Stimulated activated CD4-positive, alpha-beta T cell treated with anti-CD3 and anti-CD28 coated beads, Interleukin-4, amount 100 ng/mL, for 4 hours (primary cell): ENCODE measurements around the gene MOV10L1.

ENCODE experiments used
- DNase-seq, 2 experiments: peaks; one replicate each; pipeline ENCODE4 v3.0.0-alpha.2; 2020

The MOV10L1 gene

DNA sequence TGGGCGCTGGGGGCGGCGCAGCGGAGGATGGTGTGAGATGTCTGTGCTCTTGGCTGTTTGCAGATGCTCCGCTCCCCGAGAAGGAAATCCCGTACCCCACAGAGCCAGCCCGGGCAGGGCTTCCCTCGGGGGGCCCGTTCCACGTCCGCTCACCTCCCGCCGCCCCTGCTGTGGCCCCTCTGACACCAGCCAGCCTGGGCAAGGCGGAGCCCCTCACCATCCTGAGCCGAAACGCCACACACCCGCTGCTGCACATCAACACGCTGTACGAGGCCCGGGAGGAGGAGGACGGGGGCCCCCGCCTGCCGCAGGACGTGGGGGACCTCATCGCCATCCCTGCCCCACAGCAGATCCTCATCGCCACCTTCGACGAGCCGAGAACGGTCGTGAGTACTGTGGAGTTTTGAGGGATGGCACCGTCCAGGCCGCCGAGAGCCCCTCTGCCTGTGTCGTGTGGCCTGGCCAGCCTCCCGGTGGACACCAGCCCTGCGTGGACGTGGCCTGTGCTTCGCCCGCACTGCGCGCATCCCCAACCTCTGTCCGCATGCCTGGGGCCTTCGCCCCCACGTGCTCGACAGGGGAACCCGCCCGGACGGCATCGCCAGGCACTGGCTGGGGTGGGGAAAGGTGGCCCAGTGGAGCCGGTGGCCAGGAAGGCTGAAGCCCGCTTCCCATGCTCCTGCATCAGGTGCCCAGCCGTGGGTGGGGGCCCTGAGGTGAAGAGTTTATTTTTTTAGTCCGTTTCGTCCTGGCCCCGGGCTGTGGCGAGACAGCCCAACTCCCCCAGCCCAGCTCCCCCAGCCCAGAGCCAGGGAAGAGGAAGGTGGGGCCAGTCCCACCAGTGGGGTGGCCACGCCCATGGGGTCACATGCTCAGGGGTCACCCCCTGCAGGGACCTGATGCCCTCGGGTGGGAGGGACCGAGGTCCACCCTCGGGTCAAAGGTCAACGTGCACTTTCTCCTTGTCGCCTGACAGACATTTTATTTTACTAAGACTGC, 89.4 kb downstream of the MOV10L1 start:
- DNase-seq, result no peak

DNA sequence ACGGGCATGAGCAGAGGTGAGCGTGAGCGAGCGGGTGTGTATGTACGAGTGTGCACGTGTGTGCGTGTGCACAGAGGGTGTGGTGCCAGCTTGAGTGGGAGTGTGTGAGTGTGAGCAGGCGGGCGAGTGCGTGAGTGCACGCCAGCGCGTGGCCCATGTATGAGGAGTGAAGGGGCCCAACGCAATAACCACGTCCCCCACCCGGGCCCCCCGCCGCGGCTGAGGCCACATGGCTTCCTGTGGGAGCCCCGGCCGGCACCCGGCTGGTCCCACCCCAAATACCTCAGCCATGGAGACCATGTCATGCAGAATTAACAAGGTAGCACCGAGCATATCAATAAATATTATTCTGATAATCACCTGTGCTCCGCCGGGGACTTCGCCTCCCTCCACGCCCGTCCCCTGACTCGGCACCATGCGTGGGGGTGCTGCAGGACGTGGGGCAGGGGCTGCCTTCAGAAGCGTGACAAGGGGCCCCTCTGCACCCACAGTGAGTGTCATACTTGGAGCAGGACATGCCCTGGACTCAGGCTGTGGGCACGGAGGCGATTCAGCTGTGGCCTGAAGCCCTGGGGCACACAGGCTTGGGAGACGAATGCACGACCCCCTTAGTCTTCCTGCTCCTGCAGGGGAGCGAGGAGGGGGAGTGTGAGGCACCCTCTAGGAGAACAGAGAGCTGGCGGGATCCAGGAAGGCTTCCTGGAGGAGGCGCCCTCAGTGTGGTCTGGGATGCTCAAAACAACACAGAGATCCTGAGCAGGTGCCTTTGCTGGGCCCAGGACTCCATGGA, 90.3 kb downstream of the MOV10L1 start:
- no peak for DNase-seq

DNA sequence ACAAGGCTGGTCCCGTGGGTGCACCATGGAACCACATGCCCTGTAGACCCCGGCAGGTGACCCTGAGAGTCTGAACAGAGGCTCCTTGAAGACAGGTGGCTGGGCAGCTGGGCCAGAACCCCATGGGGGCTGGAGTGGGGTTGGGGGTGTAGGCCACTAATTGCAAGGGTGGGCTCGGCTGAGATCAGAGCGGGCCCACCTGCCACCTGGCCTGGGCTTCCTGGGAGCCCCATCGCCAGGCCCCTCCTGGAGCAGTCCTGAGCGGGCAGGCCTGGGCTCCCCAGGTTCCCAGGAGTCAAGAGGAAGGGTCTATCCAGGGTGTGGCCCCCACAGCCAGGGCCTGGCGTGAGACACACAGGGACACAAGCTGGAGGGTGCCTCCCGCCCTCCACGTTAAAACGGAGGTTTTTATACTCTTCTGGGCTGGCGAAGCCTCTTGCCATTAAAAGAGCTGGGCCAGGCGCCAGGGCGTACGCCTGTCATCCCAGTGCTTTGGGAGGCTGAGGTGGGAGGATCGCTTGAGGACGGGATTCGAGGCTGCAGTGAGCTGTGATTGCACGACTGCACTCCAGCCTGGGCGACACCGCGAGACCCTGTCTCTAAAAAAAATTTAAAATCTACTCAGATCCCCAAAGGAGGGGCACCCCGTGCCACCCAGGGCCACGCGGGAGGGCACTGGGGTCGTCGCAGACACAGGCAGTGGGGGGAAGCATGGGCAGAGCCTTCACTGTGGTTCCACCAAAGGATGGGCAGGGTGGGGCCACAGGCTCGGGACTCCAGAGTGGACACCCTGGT, 91.1 kb downstream of the MOV10L1 start:
- DNase-seq, result no peak

DNA sequence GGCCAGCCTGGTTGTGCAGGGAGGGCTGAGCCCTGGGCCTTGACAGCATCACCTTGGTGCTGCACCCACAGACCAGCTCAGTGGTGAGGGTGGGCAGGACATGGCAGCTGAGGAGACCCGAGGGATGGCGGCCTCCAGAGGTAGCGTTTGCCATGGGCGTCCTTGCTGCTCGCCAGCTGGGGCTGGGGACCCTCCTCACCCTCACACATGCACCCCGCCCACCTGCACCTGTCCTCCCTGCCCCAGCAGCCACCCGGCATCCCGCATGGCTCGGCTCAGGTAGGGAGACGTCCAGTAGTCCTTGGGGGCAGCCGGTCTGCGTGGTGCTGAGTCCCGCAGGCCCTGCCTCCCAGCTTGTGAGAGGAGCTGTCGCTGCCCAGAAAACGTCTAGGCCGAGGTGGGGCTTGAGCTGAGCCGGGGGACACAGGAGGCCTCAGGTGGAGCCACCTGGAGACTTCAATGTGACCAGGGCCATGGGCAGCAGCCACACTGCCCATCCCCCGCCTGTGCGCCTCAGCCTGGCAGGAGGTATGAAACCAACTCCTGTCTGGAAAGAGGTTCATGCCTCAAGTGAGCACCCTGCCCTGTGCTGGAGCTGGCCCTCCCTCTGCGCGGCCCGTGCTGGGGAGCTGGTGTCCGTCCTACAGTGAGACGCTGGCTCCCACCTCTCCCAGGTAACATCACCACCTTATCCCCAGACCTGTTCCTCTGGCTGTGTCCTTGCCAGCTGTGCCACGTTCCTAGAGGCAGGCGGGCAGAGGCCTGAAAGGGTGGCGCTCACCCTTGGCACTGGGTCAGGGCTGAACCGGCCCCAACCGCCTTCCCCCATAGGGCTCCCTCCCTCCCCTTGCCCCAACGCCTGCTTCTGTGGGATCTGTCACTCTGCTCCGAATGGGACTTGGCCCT, 92.6 kb downstream of the MOV10L1 start:
- DNase-seq, result no peak

DNA sequence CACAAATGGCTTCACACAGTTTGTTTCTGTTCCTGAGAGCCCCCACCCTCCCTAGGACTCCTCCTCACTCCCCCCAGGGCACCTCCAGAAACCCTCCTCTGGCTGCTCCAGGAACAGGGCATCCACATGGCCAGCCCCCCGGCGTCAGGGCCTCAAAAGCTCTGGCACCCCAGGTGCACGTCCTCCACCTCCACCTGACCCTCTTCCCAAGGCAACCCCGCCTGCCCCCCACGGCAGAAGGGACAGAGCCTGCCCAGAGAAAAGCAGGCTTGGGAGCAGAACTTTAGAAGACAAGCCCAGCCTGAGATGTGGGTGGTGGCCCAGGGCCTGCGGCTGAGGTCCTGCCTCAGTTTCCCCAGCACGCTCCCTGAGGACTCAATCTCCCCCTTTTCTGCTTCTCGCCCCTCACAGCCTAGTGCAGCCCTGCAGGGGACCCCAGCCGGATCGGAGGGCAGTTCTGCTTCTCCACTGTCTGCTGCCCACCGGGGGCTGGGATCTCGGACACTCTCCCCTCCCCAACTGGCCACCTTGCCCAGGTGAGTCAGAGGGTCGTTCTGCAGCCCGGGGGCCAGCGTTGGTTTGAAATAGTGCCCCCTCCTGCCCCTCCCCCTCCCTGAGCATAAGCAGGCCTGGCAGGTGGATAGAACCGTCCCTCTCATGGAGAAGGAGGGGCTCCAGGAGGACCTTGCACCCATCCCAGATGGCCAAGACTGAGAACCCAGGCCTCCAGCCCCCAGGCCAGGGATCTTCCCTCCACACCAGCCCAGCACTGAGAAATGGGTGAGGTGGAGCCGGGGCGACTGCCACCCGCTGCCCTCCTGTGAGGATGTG, 93.5 kb downstream of the MOV10L1 start:
- no peak for DNase-seq

DNA sequence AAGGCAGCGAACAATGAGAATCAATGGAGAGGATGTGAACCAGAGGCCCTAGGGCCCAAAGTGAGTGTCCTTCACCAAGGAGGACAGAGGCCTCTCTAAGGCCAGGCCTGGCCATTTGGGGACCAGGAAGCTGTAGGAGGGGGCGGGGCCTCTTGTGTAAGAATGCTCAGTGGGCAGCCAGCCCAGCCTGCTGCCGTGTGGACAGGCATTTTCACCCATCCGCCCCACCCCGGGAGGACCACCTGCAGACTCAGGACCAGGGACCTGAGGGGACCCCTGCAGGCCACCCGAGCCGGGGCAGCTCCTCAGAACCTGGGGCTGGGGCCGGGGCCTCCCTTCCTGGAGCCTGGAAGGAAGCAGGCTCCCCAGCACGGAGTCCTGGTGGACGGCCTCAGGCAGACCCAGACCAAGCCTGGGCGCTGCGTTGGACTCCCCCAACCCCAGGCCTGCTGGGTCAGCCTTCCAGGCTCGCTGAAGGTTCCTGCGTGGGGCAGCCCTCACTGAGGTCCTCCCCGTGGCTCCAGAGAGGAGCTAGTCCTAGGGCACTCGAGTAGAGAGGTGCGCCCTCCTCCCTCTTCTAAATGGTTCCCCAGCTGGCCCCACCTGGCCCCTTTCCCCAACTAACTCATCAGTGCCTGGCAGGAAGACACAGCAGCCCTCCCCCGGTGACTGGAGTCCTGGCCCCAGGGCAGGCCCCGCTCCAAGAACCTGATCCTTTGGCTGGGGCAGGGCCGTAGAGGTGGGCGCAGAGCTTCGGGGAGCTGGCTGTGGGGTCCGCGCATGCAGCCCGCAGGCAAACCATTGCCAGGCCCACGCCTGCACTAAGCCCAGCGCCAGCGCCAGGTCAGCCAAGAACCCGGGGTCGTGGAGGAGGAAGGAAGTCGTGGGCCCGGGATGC, 94.4 kb downstream of the MOV10L1 start:
- no peak for DNase-seq

DNA sequence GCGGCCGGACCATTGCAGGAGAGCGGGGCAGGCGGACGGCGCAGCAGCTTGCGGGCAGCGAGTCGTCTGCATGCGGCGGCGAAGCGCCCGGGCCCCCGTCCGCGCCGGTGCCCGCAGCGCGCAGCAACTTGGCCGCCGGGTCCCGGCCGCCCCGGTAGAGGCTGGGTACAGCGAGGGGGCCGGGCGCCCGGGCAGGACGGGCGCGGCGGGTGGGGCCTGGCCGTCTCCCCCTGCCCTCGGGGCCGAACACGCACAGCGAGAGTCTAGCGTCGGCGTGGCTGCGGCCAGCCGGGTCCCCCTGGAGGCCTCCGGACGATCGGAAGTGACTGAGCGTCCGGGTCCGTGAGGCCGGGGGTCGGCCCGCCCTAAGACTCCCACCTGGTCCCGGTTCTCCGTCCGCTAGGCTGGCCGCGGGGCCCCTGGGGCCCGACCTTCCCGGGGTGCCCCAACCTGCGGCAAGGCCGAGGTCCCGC, 95.1 kb downstream of the MOV10L1 start:
- DNase-seq, result no peak

DNA sequence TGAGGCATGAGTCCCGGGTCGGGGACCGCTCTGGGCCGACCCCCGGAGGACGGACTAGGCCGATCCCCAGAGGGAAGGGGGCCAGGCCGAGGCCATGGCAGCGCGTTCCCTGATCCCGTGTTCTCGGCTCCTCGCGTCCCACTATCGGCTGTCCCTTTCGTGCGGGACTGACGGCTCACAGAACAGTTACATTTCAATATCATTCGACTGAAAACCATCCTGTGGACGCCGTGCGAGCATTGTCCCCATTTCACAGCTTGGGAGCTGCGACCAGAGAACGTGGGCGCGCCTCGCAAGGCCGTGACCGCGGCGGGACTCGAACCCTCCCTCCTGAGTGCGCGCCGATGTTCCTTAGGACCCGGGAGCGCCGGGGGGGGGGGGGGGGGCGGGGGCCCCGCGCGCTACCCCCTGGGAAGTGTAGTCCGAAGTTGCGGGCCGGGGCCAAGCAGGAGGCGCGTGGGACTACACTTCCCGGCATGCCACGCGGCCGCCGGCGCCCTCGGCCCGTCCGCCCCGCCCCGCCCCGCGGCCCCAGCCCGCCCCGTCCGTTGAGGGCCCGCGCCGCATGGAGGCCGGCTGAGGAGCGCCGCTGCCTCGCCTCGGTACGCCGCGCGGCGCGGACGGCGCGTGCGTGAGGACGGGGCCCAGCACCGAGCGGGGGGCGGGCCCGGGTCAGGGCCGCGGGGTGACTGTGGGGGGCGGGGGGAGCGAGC, 95.7 kb downstream of the MOV10L1 start, which contains the start of gene TRABD:
TRABD (plus strand) TSS at position 539 of the 713 bp plus-strand sequence. CDS start 7,148 bp downstream, outside the sequence.
- peak; percentile 87 to 92 for DNase-seq

DNA sequence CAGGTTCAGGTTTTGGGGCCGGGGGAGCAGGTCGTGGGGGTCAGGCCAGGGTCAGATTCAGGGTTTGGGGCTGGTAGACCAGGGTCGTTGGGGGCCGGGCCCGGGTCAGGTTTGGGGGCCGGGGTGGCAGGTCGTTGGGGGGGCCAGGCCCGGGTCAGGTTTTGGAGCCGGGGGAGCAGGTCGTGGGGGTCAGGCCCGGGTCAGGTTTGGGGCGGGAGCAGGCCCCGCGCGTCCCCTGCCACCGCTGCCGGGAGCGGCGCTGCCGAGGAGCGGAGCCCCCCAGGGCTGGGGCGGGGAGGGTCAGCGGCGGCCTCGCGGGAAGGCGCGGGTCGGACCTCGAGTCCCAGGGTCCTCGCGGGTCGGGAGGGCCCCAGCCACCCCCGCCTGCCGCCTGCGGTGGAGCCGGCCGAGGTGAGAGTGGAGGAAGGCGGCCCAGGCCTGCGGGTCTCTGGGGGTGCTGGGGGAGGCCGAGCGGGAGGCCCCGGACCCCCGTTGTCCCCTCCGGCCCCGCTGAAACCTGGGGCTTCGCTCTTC, 96.4 kb downstream of the MOV10L1 start:
- no peak for DNase-seq

DNA sequence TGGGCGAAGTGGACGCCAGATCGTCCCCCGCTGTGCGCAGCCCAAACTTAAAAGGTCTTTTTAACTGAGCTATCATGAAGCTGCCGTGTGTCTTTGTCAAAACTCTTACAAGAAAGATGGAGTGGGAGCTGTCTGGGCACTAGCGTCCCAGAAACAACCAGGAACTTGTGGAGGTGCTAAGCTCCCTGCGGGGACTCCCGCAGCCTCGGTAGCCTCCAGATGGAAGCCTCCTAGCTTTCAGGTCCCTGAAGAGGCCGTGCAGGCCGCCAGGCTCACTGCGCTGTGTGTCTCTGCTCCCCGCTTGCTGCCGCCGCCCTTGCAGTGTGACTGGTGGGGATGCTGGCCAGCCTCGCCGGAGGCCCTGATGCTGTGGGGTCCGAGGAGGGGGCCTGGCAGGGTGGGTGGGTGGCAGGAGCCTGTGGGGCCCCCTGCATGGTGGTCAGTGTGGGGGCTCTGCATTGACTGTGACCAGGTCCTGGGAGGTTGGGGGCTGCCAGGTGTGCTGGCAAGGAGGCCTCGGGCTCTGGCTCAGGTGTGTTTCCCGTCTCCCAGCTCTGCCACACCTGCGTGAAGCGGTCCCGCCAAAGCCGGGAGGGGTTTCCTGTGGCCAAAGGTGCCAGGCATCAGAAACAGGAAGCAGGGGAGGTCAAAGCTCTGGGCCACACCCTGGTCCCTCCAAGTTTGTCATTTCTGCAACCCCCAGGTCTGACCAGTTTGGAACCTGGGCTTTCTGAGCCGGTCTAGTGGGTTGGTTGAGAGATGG, 97.1 kb downstream of the MOV10L1 start:
- no peak for DNase-seq

DNA sequence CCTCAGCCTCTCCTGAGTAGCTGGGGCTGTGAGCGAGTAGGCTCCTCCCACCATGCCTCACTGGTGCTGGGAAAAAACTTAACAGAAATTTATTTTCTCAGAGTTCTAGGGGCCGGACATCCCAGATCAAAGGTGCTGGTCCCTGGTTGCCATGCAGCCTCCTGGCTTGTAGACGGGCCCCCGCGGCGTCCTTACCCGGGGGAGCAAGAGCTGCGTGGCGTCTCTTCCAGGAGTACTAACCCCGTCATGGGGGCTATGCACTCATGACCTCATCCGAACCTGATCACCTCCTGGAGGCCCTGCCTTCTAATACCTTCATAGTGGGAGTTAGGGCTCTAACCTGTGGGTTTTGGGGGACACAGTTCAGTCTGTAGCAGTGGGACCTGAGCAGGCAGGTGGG, 98.5 kb downstream of the MOV10L1 start:
- no peak for DNase-seq

DNA sequence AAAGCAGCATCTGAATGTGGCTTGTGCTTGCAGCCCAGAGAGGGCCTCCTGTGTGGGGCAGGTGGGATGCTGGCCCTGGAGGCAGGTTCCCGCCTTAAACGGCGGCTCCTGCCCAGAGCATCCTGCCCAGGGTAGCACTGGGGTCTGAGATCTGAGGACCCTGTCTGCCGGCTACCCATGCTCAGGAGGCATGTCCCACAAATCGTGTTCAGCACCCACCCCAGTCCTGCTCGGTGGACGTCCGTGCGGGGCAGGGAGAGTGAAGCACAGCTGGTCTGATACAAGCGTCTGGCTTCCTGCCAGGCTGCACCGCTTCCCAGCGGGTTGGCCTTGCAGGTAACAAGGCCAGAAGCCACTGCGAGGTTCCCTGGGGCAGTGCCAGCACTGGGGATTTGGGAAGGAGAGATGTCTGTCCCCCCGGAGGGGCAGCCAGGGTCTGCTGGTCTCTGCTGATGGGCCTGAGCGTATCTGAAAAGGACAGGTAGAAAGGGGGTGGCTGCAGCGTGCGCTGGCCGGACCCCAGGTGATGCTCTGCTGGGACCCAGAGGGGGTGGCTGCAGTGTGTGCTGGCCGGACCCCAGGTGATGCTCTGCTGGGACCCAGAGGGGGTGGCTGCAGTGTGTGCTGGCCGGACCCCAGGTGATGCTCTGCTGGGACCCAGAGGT, 99.5 kb downstream of the MOV10L1 start:
- DNase-seq, result no peak

DNA sequence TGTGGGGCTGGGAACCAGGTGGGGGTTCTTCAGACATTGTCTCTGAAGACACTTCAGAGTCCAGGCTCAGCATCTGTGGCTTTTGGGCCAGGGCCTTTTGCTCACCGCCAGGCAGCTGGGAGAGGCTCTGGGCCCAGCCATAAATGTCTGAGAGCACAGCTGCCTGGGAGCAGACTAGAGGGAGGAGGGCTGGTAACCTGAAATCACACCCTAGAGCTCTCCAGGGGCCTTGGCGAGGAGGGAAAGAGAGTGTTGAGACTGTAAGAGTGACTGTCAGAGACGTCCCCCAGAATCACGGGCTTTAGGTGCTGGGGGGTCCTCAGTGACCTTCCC, 100.0 kb downstream of the MOV10L1 start:
- no peak for DNase-seq

DNA sequence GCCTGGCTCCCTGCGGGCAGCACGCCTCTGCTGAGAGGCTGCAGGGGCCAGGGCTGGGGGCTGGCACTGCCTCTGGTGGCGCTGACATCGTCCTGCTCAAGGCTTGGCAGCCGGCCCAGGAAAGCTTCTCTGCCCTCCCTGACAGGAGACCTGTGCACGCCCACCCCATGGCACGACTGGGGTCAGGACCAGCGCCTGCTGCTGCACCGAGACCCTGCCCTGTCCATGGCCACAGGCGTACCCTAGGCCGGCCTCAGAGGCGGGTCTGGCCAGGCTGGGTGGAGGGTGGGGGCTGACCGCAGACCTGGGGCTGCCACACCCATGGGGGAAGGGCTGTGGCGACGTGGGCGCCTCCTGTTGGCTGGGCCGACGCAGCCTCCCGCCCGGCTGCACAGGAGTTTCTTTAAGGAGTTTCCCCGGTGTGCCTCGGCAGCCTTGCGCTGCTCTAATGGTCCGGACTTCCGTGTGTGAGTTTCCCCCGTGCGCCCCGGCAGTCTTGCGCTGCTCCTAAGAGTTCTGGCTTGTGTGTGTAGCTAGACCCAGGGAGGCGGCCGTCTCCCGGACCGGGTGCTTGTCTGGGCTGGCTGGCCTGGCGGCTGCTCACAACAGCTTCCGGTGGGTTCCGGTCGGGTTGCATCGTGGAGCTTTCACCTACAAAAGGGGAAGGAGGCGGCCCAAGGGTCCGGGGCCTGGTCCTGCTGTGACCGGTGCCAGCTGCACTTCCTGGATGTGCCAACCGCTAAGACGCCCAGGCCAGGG, 100.6 kb downstream of the MOV10L1 start:
- DNase-seq, result peak; percentile 69 to 72

DNA sequence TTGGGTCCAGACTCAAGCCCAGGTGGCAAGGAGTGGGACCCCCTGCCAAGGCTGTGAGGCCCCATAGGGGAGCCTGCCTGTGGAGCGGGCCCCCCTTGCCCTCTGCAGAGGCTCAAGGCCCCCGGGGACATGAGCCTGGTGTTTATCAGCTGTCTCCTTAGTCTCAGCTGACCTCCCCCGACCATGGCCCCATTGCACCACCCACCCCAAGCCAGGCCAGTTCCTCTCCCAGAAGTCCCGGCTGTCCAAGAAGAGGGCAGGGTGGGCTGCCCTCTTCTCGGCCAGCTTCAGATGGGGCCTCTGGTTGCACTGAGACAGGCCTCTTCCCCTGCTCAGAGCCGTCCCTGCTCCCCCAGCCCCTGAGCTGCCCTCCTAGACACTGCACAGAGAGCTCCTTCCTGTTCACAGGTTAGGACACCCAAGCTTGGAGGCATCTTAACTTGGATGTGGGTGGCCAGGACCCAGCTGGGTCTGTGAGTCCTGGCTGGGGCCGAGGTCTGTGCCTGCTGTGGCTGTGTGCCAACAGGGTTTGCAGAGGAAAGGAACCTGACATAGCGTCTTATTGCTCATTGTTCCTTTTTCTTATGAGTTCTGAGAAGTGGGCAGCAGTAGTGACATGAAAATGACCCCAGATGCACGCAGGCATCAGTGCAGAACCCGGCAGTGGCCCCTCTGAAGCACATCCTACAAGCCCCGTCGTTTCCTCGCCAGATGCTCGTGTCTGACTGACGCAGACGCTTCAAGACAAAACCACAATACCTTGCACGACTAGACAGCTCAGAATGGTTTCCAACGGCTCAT, 101.3 kb downstream of the MOV10L1 start:
- DNase-seq, result peak; percentile 52 to 74
